Activated effector memory CD4-positive, alpha-beta T cell treated with anti-CD3 and anti-CD28 coated beads, Interleukin-2, amount 50 U/mL, for 16 hours (primary cell): ENCODE data around the gene TMEM176B.

Experiments used
- DNase-seq: peaks from one replicate; pipeline ENCODE4 v3.0.0-alpha.2; 2020

The TMEM176B gene

DNA sequence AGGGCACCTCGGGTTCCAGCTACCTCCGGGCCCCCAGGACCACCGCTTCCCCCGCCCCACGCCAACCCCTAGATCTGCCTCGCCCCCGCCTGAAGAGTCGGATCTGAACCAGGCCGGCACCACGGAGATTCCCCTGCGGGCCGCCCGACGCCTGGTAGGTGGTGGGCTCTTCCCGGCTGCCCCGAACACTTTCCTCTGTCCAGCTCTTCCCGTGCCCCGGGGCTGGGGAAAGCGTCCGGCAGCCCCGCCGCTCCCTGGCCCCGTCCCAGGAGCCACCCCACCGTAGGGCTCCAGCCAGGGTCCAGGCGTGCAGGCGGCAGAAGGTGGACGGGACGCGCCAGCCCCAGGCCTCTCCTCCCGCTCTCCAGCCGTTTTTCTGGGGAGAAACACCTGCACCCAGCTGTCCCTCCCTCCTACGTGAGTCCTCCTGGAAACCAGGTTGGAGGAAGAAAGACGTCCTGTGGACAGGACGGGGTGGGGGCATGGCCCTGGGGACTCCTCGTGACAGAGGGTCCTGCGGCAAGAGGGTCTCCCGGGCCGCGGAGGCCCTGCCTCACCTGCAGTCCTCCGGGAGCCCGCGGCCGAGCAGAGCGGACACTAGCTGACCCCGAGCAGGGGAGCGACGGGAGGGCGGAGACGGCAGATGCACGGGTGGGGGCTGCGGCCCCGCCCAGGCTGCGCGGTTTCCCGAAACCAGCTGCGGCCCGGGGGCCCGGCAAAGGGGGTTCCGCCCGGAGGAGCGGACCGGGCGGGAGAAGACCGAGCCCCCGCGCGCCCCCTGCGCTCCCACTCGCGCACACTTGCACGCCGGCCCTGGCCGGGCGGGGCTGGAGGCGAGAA, at the start of gene TMEM176B:
Gene TMEM176B (minus strand): TSS at position 624 of the 840 bp plus-strand sequence. CDS start 3,795 bp downstream, outside the sequence.
- no peak for DNase-seq

DNA sequence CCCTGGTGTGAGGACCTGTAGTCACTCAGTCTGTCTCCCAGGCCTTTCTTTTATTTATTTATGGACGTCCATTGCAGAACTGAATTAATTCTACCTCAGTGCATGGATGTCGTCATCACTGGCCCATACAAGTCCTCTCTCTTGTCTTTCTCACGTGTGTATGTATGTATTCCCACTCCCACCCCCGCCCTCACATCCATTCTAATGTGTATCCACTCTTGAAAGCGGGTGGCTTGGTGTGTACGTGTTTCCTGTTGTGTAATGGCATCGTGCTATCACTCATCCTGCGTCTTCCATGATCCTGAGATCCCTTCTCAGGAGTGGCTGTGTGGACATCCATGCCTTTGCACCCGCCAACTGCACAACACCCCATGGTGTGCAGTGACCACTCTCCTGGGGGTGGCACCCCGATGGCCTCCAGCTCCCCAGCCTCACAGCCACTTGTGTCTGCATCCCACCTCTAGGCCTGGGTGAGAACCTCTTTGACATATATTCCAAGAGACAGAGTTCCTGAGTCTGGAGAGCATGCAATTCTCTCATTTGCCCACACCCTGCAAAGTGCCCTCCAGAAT, 49.1 kb upstream of the TMEM176B start:
- no peak for DNase-seq

DNA sequence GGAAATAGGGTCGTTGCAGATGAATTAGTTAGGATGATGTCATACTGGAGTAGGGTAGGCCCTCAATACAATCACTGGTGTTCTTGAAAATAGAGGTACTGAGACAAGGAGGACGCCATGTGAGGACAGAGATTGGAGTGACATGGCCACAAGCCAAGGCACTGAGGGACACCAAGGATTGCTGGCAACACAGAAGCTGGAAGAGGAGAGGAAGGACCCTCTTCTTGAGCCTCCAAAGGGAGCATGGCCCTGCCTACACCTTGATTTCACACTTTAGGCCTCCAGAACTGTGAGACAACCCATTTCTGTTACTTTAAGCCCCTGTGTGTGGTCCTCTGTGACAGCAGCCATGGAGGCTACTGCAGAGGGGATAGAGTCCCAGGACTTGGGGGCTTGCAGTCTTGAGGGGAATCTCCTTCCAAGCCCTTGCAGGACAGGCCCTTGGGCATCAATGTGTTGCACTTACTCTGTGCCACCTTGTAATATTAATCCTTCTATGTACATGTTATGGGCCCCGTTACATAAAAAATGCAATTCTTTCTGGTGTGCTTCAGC, 48.5 kb upstream of the TMEM176B start:
- no peak for DNase-seq

DNA sequence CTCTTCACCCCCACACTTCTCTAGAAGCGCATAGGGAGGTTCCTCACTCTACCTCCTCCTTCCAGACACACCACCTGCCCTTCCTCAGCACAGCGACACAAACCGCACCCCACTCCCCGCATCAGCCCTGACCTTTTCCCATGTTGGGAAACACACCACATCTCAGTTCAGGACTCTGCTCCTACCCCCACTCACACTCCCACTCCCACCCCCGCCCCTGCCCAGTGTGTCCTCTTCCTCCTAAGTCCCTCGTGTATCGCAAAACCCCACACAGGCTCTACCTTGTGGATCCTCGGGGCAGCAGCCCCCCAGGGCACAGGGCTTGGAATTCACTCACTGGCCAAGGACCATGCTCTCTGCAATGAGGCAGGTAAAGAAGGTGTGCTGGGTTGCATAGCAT, 47.9 kb upstream of the TMEM176B start:
- no peak for DNase-seq

DNA sequence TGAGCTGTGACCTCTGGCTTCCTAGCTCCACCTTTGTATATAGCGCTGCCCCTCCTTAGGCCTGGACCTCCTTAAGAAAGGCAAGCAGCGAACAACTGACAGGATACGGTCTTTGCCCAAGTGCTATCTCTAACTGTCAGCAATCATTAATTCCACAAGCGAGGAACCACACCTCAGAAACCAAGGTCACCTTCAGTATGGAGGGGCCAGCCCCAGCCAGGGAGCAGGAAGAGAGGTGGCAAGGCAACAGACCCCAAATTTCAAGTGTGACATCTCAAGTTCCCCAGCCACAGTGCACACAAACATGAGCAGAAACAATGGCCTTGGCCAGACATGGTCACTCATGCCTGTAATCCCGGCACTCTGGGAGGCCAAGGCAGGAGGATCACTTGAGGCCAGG, 47.4 kb upstream of the TMEM176B start:
- no peak for DNase-seq

DNA sequence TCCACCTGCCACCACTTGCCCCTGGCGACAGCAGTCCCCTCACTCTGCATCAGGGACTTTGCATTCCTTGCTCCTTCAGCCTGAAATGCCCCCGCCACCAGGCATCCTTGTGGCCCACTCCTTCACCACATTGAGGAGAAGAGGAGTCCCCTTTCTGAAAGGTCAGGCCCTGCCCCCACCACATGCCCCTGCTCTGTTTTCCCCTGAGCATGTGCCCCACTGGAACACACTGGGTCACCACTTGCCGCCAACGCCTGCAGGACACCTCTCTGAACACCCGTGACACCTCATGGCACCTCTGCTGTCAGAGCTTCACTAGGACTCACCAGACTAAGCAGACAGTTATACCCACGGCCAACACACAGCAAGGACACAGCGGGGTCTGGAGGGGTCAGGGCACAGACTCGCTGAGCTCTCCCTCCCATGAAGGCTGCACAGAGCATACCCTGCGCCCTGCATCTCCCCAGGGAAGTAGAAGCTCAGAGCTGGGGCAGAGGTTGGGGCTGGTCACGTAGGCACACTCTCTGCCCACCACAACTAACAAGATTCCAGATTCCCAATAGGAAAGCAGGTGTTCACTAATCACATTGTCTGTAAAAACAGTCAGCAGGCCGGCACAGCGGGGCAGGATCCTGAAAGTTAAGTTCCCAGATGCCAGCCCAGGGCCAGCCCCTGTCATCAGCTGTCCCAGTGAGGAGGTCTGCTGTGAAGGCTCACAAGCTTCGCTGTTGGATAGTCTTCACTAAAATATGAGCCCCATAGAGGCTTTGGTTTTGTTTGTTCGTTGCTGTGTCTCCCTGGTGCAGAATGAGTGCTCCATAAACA, 46.3 kb upstream of the TMEM176B start:
- no peak for DNase-seq

DNA sequence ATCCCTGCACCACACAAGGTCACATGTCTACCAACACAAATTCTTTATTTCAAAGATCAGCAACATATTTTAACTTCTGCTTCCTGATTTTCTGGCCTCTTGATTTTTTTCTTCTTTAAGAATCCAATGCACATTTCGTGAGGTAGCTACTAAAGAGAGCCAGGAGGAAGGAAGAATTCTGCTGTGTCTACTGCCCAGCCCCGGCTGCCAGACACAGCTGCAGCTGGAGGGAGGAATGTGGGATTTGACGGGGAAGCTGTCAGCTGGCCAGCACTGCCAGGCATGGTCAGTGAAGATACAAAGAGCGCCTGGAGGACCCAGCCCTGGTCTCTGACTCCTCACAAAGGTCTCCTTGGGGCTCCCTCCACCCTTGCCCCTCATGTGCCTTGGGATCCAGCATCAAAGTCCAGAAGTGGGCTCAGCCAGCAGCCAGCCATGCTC, 45.3 kb upstream of the TMEM176B start:
- DNase-seq: no peak

DNA sequence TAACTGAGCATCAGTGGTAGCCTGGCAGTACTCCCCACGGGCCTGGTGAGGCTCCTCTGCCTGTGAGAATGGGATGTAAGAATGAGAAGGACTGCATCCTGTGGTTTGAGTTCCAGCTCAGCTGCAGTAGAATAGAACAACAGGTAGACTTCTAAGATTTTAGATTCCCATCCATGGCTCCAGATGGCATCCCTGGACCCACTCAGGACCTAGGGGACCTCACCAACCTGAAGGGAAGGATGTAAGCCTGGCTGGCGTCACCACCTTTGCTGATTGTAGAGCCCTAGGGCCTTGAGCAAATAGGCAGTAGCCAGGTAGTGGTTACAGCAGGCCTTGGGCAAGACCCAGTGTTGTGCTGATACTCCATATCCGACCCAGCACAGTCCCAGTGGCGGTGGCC, 42.6 kb upstream of the TMEM176B start:
- no peak for DNase-seq

DNA sequence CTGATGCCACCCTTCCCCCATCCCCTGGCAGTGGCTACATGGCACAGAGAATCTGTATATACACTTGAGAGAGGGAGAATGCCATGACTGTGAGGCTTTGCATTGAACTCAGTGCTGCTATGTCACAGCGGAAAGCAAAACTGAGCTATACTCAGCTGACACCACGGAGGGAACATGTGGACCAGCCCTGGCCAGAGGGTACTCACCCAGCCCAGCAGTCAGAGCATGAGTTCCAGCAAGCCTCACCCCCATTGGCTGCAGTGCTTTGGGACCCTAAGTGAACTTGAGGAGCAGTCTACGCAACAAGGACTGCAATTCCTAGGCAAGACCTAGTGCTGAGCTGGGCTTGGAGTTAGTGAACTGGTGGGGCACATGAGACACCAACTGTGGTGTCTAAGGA, 41.9 kb upstream of the TMEM176B start:
- DNase-seq: no peak

DNA sequence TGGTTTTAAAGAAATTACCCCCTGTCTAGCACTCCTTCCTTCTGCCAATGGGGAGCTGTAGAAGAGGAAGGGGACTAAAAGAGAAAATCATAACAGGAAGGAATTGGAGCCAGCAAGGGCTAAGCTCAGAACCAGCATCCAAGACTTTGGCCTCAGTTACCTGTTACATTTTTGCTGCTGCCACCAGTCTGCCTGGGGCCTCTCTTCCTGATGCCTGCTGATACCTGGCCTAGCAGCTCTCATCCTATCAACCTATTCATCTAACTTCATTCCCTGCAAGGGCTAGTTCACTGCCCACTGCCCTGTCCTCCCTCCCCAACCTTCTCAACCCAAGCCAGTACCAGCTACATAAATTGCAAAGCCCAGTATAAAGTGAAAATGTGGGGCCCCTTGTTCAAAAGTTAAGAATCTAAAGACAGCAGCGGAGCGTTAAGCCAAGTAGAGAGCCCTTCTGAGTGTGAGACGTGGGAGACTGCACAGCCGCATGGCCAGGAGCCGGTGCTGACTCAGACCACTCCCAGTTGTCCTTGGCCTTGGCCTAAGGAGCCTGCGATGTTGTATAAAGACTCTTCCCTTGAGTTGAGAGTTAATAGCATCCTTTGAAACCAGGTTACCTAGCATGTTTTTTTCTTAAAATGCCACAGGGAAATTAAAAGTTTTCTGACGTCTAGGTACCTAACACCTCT, 38.9 kb upstream of the TMEM176B start:
- DNase-seq: no peak

DNA sequence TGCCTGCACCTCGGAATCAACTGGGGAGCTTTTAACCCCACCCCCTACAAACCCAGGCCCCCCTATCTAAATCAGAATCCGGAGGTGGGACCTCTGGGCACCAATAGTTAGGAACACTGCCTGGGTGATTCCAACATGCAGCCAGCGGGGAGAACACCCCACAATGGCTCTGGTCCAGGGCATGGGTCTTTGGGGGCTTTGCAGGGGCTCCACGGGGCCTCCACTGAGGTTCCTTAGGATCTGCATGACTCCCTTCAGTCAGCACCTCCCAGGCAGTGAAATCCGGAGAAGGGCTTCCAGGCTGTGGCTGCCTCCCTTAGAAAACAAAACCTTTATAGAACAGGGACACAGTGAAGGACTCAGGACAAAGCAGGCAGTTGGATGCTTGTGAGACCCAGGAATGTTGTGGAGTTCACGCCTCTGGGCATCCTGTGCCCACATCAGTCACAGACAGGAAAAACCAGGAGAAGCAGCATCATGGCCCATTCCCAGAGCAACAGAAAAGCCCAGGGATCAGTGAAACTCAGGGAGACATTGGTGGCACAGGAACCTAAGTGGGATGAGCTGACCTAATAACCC, 35.6 kb upstream of the TMEM176B start:
- no peak for DNase-seq

DNA sequence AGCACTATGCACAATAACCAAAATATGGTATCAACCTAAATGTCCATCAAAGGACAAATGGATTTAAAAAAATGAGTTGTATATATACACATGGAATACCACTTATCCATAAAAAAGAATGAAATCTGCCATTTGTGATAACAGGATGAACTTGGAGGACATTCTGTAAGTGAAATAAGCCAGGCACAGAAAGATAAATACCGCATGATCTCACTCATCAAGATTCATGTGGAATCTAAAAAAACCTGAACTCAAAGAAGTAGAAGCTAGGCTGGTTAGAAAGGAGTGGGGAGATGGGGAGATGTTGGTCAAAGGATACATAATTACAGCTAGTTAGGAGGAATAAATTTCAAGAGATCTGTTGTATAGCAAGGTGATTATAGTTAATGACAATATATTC, 34.9 kb upstream of the TMEM176B start:
- DNase-seq: no peak

DNA sequence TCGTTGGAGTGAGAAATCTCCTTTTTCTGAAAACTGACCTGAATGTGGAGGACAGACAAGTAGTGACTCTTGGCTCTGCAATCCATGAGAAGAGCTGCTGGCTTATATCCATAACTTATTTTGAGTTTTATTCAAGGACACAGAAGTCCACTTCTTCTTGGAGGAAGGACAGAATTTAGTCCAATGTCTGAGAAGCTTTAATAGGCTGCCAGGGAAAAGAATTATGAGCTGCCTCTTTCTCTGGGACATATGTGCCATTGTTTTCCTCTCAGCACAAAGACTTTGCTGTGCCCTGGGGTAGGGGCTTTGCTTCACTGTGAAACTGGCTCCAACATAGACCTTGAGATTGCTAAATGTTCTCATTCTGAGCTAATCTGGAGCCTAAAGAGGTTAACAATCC, 31.7 kb upstream of the TMEM176B start:
- DNase-seq: no peak

DNA sequence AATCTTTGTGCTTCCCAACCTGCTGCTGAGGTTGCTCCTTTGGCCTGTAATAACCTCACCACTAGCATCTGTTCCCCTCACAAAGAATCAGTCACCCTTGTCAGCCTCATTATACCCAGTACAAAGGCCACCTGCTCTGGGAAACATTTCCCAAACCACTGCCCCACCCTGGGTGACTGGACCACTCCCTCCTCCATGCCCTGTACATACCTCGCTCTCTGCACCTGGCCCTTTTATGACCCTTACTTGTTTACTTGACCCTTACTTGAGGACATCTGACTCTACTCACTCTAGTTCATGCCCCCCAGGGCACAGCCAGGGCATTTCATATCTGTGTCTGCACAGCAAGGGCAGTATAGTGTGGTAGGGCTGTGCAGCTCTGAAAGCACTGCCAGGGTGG, 30.8 kb upstream of the TMEM176B start:
- no peak for DNase-seq

DNA sequence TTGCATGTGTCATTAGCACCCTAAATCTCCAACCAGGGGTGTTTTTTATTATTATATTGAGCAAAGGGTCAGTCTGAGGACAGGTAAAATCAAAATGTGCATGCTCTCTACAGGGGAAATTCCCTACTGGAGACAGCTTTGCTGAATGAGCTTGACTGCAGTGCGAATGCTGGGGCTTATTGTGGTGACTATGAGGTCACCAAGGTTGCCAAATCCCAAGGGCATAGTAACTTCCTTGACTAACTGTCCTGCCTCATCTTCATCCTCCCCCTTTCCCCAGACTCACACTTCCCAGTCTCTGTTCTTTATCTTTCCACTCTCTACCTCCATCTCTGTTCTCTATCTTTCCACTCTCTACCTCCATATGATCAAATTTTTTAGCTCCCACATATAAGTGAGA, 29.3 kb upstream of the TMEM176B start:
- no peak for DNase-seq

DNA sequence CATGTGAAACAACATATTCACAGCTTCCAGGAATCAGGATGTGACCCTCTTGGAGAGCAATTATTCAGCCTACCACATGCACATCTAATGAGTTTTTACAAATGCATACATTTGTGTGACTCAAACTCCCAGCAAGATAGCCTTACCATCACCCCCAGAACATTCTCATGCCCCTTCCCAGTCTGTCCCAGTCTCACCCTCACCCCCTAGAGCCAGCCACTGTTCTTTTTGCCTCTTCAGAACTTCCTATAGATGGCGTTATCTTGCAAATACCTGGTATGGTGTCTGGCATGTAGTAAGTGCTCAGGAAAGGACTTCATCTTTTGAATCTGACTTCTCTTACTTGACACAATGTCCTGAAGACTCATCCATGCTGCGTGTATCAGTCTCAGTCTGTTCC, 28.2 kb upstream of the TMEM176B start:
- DNase-seq: no peak

DNA sequence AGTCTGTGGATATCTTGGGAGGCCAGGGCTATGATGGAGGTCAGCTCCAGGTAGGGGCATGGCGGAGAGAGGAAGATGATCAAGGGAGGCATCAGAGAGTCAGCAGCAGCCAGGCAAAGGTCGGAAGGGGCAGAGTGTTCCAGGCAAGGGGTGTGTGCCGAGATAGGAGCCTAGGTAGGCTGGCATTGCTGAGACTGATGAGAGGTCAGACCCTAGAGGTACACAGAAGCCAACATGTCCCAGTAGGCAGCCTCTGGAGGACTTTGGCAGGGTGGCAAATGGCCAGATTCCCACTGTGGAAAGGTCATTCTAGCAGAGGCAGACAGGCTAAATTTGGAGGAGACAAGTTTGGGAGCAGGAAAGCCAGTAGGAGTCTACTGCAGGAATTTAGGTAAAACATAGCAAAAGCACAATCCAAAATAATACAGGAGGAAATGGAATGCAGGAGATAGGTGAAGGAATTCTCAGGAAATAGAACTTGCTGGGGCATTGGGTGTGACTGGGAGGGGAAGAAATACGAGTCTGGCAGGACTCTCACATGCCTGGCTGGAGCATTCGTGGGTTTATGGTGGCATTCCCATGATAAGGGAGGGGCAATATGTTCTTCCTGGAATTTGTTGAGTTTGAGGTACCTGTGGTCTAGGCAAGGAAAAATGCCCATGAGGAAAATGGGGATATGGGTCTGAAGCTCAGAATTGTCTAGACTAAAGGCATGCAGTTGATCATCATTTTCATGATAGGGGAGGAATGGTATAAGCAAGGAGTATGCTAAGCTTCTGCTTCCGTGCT, 26.1 kb upstream of the TMEM176B start:
- no peak for DNase-seq

DNA sequence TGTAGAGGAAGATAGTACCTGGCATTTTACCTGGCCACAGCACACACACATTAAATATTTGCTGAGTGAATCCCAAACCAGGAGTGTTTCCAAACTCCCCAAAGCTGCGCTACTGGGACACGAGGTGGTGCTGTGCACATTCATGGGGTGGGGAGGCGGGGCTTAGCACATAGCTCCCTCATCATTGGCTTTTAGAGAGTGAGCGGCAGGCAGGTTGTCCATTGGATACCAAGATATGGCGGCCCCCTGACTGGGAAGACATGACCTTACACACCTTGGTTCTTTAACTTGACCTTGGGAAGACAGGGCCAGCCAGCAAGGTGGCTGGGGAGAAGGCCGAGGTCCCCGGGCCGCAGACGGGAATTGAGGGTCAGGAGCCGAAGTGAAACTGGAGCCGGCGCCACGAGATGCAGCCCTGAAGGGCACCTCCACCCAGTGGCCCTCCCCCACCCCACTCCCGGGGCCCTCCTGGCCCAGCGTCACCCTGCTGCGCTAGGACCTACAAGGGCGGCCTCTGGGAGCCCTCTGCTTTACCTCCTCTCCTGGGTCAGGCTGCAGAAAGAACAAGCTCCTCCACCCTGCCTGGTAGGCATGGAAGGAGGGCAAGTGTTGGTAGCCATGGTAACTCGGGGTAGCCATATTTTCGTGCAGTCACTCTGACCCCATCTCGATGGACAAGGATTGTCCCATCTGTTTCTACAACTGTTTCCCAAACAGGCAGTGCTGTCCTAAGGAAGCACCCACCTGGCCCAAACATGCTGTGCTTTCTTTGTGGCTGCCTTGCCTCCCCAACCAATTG, 24.4 kb upstream of the TMEM176B start:
- no peak for DNase-seq

DNA sequence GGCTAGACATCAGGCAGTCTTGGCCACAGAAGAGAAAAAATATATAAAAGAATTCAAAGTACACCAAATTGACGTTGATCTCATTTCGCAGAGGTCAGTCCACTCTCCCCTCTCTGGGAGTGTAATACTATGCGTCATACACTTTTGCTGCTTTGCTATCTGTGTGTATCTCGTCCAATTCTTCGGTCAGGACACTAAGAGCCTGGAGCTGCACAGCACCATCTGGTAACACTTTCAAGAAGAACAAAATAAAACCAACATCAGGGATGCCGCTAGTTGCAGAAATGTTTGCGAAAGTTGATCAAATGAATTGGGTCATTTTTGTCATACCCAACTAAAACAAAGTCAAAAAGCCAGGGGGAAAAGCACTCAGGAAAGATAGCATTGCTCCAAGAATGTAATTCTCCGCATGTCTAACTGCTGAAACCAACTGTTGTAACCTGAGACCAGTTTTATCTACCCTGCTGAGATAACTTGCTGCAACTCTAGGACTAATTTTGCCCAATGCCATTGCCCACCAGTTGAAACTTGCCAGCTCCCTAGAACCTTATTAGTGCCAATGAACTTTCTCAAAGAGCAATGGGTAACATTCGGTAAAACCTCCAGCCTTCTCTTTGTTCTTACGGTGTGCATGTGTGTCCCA, 23.4 kb upstream of the TMEM176B start:
- no peak for DNase-seq

DNA sequence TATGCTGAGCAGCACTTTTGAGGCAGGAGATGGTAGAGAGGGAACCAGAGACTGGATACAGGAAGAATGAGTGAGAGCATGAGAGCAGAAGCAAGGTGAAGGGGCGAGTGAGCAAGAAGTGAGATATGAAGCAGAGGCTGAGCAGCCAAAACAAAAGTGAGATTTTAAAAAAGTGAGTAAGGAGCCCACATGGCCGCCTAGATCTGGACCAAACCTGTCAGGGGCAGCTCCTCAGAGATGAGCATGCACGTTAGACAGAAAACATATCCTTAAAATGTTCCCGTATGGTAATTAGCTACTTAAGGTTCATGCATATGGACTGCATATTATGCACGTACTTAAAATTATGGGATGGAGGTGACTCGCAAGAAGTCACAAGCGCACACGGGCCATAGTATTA, 22.9 kb upstream of the TMEM176B start:
- no peak for DNase-seq
